ENCODE results near the gene TRPC5OS.

TRPC5OS gene

DNA sequence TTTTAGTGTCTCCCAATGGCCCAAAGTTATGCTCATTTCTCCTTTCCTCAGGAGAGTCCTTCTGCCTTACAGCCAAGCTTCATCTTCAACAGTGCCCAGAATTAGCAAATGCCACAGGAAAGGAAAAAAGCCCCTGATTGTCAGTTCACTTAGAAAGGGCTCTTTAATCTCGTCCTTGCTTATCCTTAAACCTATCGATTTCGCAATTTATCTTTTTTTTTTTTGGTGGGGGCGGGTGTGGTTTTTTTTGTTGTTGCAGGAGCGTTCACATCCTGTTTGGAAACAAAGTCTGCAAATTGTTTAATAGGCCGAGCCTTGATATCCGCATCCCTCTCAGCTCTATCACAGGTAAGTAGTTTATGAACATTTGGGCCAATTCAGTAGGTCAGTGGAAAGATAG lies 20.2 kb downstream of the TRPC5OS start:
- no peak for DNase-seq (ENCODE audit: low read depth)

DNA sequence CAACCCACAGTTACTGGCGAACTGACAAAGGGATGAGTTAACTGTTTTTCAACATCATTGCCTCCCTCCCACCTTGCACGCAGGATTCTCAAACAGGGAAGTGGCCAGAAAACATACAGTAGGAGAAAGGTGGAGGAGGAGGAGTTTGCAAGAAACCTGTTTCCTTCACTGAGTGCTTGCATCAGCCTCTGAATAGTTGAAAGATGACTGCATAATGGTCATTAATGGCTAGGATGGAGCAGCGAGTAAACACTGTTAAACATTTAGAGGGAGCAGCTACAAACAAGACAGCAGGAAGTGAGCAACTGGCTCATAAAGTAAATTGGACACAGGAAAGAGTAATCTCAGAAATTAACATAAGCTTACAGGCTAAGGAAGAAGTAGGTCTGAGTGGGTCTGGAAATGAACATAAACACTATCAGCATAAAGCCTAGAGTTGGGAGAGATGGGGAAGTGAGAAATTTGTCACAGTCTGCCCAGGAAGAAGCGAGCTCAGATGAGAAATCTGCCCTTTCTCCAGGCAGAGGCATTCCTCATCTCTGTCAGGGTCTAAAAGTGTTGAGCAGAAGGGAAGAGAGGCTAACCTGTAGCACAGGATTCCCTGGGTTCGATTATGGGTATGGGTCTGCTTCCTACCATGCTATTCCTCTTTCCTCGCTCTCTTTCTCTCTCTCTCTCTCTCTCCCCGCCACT lies 38.6 kb downstream of the TRPC5OS start:
- DNase-seq (ENCODE audit: low read depth): no peak

DNA sequence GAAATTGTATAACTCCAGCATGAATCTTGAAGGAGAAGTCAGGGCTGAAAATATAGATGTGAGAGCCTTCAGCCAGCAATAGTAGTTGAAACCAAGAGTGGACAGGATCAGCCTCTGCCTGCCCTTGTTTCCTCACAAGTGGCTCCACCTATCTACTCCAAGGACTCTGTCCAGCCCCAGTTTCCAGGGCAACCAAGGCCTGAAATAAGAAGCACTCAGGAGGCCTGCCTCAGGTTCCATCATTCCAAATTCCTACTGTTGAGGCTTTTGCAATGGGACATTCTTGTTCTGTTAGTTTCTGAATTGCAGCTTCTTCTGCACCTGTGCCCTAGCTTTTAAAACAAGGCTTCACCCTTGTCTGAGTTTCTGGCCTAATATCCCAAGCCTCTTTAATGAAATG lies 41.6 kb downstream of the TRPC5OS start:
- no peak for DNase-seq (ENCODE audit: low read depth)

DNA sequence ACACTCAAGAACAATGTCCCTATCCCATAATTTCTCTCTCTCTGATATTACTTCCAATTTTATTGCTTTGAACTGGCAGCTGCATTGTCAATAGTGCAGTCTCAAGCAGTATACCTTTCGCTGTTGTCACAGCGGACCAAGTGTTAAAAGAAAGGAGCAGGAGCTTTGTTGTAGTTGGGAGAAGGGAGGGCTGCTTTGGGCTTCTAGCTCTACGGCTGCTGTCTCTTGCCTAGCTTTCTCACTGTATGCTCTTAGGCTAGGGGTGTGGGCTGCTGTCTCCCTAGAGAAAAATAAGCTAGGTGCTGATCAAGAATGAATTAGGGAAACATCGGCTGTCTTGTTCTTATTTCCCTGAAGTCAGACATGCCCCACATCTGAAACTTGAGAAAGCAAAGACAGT lies 52.5 kb downstream of the TRPC5OS start:
- DNase-seq (ENCODE audit: low read depth): no peak

Data from EH (cell line).